ENCODE data around the gene FAM236D. TPM values are rescaled to one million over a fixed set of nuclear protein-coding genes. Genes with fewer than 3 reads are reported as not detected.
"Not testable (repeated sequence)": the region's sequence is repeated elsewhere in the genome, so short reads cannot be mapped to it uniquely, and the experiment has no call there.

The FAM236D gene
- polyA plus RNA-seq, 3 donors = not detected

GRCh38 chrX:72788142-72788541 is 19.9 kb downstream of the FAM236D start:
- H3K79me2 ChIP-seq (ENCODE audit: insufficient read depth, low read length); H3K9me3 Mint-ChIP-seq; intact Hi-C loops (cut with micrococcal nuclease); H3K27me3 ChIP-seq (ENCODE audit: control insufficient read depth in 2 of 2, insufficient read depth in 2 of 2, low read length in 2 of 2); H3K36me3 ChIP-seq (replicated peaks in 1 of 2; ENCODE audit: control insufficient read depth in 1 of 2, insufficient read depth in 2 of 2, low read length in 2 of 2); H3K9ac ChIP-seq (ENCODE audit: insufficient read depth, low read length, poor library complexity, severe bottlenecking); H3K4me3 ChIP-seq (replicated peaks in 1 of 3; ENCODE audit: low read depth in 2 of 3, low read length in 3 of 3); DNase-seq; H3K4me2 ChIP-seq (replicated peaks; ENCODE audit: extremely low read depth, low read length, poor library complexity, severe bottlenecking); H3K27ac Mint-ChIP-seq; H3K9me3 ChIP-seq (replicated peaks in 1 of 2; ENCODE audit: control insufficient read depth in 1 of 2, insufficient read depth in 1 of 2, low read length in 2 of 2); H3K27me3 Mint-ChIP-seq (ENCODE audit: low read depth in 3 of 3); H4K20me1 ChIP-seq (ENCODE audit: insufficient read depth, low read length); H3K27ac ChIP-seq (ENCODE audit: low read depth in 1 of 2, low read length in 2 of 2); H3K4me1 ChIP-seq (ENCODE audit: control insufficient read depth in 1 of 2, insufficient read depth in 2 of 2, low read length in 2 of 2); H3K36me3 Mint-ChIP-seq; H2AFZ ChIP-seq (ENCODE audit: insufficient read depth, low read depth, low read length, poor library complexity, severe bottlenecking); H3K4me3 Mint-ChIP-seq; H3K4me1 Mint-ChIP-seq: not testable (repeated sequence)
- no CpG with 5 or more reads among the region's 1 CpG for WGBS (ENCODE audit: insufficient coverage)

GRCh38 chrX:72783964-72784363 is 24.0 kb downstream of the FAM236D start:
- H3K4me3 ChIP-seq (replicated peaks in 1 of 3; ENCODE audit: low read depth in 2 of 3, low read length in 3 of 3); H3K27me3 ChIP-seq (ENCODE audit: control insufficient read depth in 2 of 2, insufficient read depth in 2 of 2, low read length in 2 of 2); H3K4me3 Mint-ChIP-seq; H2AFZ ChIP-seq (ENCODE audit: insufficient read depth, low read depth, low read length, poor library complexity, severe bottlenecking); H3K4me2 ChIP-seq (replicated peaks; ENCODE audit: extremely low read depth, low read length, poor library complexity, severe bottlenecking); H3K4me1 Mint-ChIP-seq; intact Hi-C loops (cut with micrococcal nuclease); H3K36me3 Mint-ChIP-seq; H3K4me1 ChIP-seq (ENCODE audit: control insufficient read depth in 1 of 2, insufficient read depth in 2 of 2, low read length in 2 of 2); H3K9me3 ChIP-seq (replicated peaks in 1 of 2; ENCODE audit: control insufficient read depth in 1 of 2, insufficient read depth in 1 of 2, low read length in 2 of 2); H3K79me2 ChIP-seq (ENCODE audit: insufficient read depth, low read length); H3K27ac Mint-ChIP-seq; DNase-seq; H3K36me3 ChIP-seq (replicated peaks in 1 of 2; ENCODE audit: control insufficient read depth in 1 of 2, insufficient read depth in 2 of 2, low read length in 2 of 2); H4K20me1 ChIP-seq (ENCODE audit: insufficient read depth, low read length); H3K27me3 Mint-ChIP-seq (ENCODE audit: low read depth in 3 of 3); H3K9ac ChIP-seq (ENCODE audit: insufficient read depth, low read length, poor library complexity, severe bottlenecking); H3K9me3 Mint-ChIP-seq; H3K27ac ChIP-seq (ENCODE audit: low read depth in 1 of 2, low read length in 2 of 2): not testable (repeated sequence)
- WGBS (ENCODE audit: insufficient coverage) = no CpG with 5 or more reads among the region's 6 CpGs

- H3K27ac ChIP-seq (ENCODE audit: low read depth in 1 of 2, low read length in 2 of 2); H2AFZ ChIP-seq (ENCODE audit: insufficient read depth, low read depth, low read length, poor library complexity, severe bottlenecking); H3K36me3 Mint-ChIP-seq; H4K20me1 ChIP-seq (ENCODE audit: insufficient read depth, low read length); H3K27ac Mint-ChIP-seq; H3K9me3 ChIP-seq (replicated peaks in 1 of 2; ENCODE audit: control insufficient read depth in 1 of 2, insufficient read depth in 1 of 2, low read length in 2 of 2); H3K27me3 Mint-ChIP-seq (ENCODE audit: low read depth in 3 of 3); H3K4me2 ChIP-seq (replicated peaks; ENCODE audit: extremely low read depth, low read length, poor library complexity, severe bottlenecking); H3K36me3 ChIP-seq (replicated peaks in 1 of 2; ENCODE audit: control insufficient read depth in 1 of 2, insufficient read depth in 2 of 2, low read length in 2 of 2); intact Hi-C loops (cut with micrococcal nuclease); H3K9me3 Mint-ChIP-seq; H3K4me1 Mint-ChIP-seq; H3K4me1 ChIP-seq (ENCODE audit: control insufficient read depth in 1 of 2, insufficient read depth in 2 of 2, low read length in 2 of 2); H3K79me2 ChIP-seq (ENCODE audit: insufficient read depth, low read length); DNase-seq; H3K9ac ChIP-seq (ENCODE audit: insufficient read depth, low read length, poor library complexity, severe bottlenecking); H3K4me3 Mint-ChIP-seq; H3K4me3 ChIP-seq (replicated peaks in 1 of 3; ENCODE audit: low read depth in 2 of 3, low read length in 3 of 3); H3K27me3 ChIP-seq (ENCODE audit: control insufficient read depth in 2 of 2, insufficient read depth in 2 of 2, low read length in 2 of 2): not testable (repeated sequence)
- no CpG with 5 or more reads among the region's 8 CpGs for WGBS (ENCODE audit: insufficient coverage)
Observed at GRCh38 chrX:72783365-72783936, 24.6 kb downstream of the FAM236D start.

- H3K4me3 ChIP-seq (replicated peaks in 1 of 3; ENCODE audit: low read depth in 2 of 3, low read length in 3 of 3); H3K4me1 ChIP-seq (ENCODE audit: control insufficient read depth in 1 of 2, insufficient read depth in 2 of 2, low read length in 2 of 2); H3K36me3 Mint-ChIP-seq; H3K79me2 ChIP-seq (ENCODE audit: insufficient read depth, low read length); H3K36me3 ChIP-seq (replicated peaks in 1 of 2; ENCODE audit: control insufficient read depth in 1 of 2, insufficient read depth in 2 of 2, low read length in 2 of 2); H3K27me3 Mint-ChIP-seq (ENCODE audit: low read depth in 3 of 3); DNase-seq; H3K9me3 Mint-ChIP-seq; intact Hi-C loops (cut with micrococcal nuclease); H3K27ac Mint-ChIP-seq; H3K9me3 ChIP-seq (replicated peaks in 1 of 2; ENCODE audit: control insufficient read depth in 1 of 2, insufficient read depth in 1 of 2, low read length in 2 of 2); H4K20me1 ChIP-seq (ENCODE audit: insufficient read depth, low read length); H3K4me3 Mint-ChIP-seq; H3K4me1 Mint-ChIP-seq; H3K27ac ChIP-seq (ENCODE audit: low read depth in 1 of 2, low read length in 2 of 2); H3K27me3 ChIP-seq (ENCODE audit: control insufficient read depth in 2 of 2, insufficient read depth in 2 of 2, low read length in 2 of 2); H3K4me2 ChIP-seq (replicated peaks; ENCODE audit: extremely low read depth, low read length, poor library complexity, severe bottlenecking); H3K9ac ChIP-seq (ENCODE audit: insufficient read depth, low read length, poor library complexity, severe bottlenecking); H2AFZ ChIP-seq (ENCODE audit: insufficient read depth, low read depth, low read length, poor library complexity, severe bottlenecking): not testable (repeated sequence)
- WGBS (ENCODE audit: insufficient coverage) = no CpG with 5 or more reads among the region's 15 CpGs
Observed at GRCh38 chrX:72782560-72782959, 25.4 kb downstream of the FAM236D start, which contains the start of gene FAM236B. Gene FAM236B, minus strand, starts transcription at chrX:72782660. Its CDS starts 100 bp downstream, at chrX:72782560.
